CD1c-positive myeloid dendritic cell (primary cell): ENCODE measurements around the gene EFCAB12.

Experiments used
- DNase-seq: peaks from one replicate; pipeline ENCODE4 v3.0.0-alpha.2; 2016; ENCODE audit errors: extremely low spot score

Gene EFCAB12

DNA sequence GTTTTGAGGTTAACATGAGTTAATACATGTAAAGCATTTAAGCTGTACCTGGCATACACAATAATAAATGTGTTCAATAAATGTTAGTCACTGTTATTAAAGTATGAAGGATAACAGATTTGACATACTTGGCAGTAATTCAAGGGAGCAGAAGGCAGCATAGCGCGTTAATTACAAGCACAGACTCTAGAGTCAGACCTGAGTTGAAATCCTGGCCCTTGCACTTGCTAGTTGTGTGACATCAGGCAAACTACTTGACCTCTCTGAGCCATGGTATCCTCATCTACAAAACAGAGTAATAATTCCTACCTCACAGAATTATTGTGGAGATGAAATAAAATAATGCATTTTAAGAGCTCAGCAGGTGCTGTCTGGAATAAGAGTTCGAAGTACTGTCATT is 17.0 kb upstream of the EFCAB12 start:
- no peak for DNase-seq

GRCh38 chr3:129442947-129443346 is 14.5 kb upstream of the EFCAB12 start:
- DNase-seq: no peak

DNA sequence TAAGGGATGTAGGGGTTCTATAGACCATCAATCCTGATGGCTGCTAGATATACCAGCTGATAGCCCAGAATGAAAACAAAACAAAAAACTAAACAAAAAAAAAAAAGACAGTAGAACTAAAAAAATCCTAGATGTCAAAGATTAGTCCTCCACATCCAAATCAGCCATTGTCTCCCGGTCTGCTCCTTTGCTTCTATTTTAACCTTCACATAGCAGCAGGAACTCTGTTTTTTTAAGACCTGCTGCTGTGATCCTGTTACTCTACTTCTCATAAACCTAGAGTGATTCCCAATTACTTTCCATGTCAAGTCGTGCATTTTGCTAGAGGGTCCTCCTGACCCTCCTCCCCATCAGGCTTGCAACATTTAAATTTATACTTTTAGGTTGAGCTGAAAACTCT is 14.1 kb upstream of the EFCAB12 start:
- no peak for DNase-seq

DNA sequence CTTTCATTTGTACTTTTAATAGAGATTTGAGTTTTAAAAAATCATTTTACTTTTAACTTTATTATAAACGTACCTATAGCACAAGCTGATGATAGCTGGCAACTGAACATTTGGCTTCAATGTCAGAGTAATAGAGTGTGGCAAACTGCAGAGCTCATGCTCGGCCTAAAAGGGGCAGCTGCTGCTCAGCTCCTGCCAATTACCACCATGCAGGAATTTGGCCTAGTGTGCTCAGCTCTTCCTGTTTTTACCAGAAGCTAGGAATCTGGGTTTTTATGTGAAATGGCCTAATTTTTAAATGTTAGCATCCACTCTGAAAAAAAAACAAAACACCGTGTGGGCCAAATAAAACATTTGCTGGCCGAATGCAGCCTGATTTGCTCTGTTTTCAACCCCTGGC is 13.3 kb upstream of the EFCAB12 start:
- peak; percentile 17 for DNase-seq

GRCh38 chr3:129441215-129441614 is 12.8 kb upstream of the EFCAB12 start:
- no peak for DNase-seq

- DNase-seq: peak; percentile 80
These were observed 12.3 kb upstream of the EFCAB12 start for GRCh38 chr3:129440618-129441190.

GRCh38 chr3:129439817-129440617 is 11.6 kb upstream of the EFCAB12 start, which contains the start of the genes IFT122 and MBD4:
Gene IFT122 (plus strand): TSS chr3:129440224. CDS start chr3:129440331, 107 bp downstream.
Gene MBD4 (minus strand): TSS chr3:129439948. CDS start chr3:129439833, 115 bp downstream.
- DNase-seq: peak; percentile 100

DNA sequence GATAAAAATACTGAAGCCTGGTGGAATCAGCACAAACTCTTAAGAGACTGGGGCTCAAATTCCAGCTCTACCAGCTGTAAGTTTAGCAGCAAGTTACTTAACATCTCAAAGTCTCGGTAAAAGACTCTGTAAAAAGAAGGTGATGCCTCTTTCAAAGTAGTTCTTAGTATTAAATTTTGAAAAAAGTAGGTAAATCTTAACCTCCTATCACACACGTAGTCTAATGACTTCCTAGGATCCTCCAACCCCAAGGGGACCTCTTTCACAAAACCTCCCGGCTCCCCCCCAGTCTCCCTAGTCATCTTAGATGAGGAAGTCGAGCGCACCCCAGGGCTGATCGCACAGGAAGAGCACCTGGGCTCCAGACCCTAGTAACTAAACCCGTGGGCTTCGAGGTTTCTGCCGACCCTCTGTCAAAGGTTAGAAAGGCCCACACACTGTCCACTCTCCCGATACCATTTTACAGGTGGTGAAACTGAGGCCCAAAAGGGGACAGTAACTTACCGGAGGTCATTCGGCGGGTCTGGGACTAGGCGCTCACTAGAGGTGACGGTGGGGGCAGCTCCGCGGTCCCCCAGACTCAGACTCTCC is 10.9 kb upstream of the EFCAB12 start:
- peak; percentile 71 for DNase-seq

GRCh38 chr3:129435367-129435766 is 6.9 kb upstream of the EFCAB12 start:
- no peak for DNase-seq

DNA sequence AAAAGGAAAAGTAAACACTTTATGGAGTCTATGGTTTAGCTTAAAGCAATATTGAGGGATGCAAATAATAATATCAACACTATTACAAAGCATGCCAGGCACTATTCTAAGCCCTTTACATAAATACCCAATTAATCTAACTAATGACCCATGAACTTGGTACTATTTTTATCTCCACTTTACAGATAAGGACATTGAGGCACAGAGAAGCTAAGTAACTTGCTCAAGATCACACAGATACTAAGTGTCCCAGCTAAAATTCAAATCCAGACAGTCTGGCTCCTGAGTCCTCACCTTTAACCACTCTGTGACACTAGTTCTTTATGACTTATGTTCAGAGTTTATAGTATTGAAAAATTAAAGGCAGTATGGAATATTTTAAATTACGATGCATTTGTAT is 5.7 kb upstream of the EFCAB12 start:
- no peak for DNase-seq

GRCh38 chr3:129433565-129433964 is 5.1 kb upstream of the EFCAB12 start:
- DNase-seq: no peak

DNA sequence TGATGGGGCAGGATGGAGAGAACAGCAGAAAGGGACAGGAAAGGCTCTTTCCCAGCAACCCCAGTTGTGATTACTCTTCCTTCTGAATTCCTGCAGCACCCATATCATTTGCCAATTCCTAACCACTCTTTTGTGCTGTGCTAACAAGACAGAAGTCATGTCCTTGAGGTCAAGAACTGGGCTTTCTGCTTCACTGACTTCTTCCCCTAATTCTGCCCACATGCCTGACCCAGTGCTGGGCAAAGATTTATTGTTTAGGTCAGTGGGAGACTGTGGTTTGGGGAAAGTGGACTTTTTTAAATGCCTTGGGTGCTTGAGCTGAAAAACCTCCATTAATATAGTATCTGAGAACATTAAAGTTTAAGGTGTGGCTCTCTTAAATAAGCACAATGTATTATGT is 4.2 kb upstream of the EFCAB12 start:
- DNase-seq: peak; percentile 10

- peak; percentile 24 for DNase-seq
These were observed 3.6 kb upstream of the EFCAB12 start for GRCh38 chr3:129432036-129432435.

DNA sequence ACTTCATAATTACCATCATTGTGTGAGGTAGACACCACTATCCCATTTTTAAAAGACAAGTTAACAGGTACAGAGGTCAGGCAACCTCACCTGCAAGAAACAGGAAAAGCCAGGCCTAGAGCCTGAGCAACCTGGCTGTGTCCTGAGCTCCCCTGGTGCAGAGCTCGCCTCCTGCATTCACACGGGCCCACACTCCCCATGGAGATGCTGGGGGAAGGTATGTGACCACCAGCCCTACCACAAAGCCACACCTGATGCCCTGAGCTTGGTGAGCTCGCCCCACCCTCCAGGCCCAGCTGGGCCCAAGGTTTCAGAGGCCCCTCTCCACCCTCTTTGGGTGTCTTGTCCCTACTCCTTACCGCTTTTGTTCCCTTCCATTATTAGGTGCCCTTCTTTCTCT is 1.2 kb upstream of the EFCAB12 start:
- DNase-seq: no peak

GRCh38 chr3:129429080-129429451 is 630 bp upstream of the EFCAB12 start:
- no peak for DNase-seq

GRCh38 chr3:129428007-129428375 is 445 bp downstream of the EFCAB12 start:
- DNase-seq: no peak

DNA sequence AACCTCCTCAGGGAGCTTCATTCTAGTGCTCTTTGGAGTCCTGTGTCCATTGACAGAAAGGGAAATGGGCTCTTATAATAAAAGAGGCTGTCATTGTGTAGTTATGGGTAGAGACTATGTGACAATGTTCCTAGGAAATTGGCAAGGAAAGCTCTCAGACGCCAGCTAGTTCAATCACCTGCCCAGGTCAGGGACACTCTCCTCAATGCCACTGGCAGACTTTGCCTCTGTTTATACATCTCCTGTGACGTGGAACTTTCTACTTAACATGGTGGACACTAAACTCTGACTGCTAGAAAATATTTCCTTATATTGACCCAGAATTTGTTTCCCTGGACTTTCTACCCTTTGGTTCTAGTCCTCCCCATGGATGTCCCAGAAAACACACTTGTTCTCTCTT is 2.8 kb downstream of the EFCAB12 start:
- DNase-seq: no peak

DNA sequence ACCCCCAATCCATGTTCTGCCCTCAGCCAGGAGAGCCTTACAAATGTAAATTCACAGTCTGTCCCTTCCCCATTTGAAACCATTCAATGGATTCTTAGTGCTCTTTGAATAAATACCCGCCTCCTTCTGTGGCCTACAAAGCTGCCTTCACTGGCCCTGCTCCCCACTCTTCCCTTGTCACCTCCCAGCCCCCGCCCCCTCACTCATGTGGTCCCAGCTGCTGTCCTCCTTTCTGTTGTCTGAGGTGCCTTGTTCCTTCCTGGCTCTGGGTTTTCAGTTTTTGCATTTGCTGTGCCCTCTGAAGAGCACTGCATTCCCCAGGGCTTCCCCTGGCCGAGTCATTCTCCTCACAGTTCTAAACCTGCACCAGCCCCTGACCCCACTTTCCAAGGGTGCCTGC is 3.2 kb downstream of the EFCAB12 start:
- no peak for DNase-seq

DNA sequence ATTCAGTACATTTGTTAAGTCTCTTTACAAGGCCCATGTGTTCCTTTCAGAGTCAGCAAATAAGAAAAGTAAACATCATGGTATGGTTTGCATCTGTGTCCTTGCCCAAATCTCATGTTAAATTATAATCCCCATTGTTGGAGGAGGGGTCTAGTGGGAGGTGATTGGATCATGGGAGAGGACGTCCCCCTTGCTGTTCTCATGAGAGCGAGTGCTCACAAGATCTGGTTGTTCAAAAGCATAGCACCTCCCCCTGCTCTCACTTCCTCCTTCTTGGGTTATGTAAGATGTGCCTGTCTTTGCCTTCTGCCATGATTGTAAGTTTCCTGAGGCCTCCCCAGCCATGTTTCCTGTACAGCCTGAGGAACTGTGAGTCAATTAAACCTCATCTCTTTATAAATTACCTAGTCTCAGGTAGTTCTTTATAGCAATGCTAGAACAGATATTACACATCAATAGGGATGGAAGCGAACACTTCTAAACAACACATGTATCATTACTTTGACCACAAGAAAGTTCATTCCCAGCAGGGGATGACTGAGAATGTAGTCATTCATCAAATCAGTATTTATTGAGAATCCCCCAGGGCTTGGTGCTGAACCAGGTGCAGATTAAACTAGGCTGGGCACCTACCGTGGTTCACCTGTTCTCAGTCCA is 4.1 kb downstream of the EFCAB12 start:
- peak; percentile 77 for DNase-seq

DNA sequence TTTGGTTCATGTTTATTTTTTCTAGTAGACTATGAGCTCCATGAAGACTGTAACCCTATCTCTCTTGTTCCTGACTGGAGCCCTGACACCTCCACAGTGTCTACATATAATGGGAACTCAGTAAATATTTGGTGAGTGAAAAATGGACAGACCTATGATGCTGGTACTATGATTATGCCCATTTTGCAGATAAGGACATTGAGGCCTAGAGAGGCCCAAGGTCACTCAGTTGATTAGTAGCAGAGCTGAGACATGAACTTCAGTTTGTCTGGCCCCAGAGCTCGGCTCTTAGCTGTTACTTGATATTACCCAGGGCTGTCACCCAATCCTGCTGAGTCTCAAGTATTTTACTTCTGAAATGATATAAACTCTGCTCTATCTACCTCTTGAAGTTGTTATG is 5.5 kb downstream of the EFCAB12 start:
- no peak for DNase-seq

DNA sequence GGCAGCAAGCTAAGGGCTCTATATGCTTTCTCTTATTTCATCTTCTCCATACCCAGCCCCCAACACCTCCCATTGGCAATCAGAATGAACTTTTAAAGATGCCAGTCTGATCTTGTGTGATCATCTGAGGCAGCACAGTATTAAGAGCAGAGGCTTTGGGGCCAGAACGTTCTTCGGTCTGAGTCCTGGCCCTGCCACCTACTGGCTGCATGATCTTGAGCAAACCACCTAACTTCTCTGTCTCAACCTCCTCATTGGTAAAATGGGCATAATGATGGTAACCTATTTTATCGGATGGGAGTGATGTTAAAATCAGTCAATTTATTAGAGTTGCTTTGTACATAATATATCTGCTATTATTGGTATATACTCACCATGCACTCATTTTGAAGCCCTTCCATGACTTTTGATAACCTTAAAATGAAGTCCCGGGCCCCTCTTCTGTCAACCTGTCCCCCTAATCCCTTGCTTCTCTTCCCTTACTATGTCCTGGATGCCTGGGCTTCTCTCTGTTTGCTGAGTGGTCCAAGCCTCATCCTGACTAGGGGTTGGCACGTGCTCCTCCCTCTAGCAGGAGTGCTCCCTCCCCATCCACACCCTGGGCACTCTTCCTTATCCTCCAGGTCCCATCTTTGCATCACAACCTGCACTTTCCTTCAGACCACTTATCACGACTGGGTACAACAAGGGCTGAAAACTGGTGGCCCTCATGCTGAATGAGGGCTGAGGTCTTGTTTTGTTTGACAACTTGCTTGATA is 6.3 kb downstream of the EFCAB12 start:
- no peak for DNase-seq
